ENCODE measurements around the gene RGS3.

GRCh38 chr9:113492343-113493202, 29.0 kb downstream of the RGS3 start:
- no peak for TF ChIP-seq CTCF (IDR thresholded peaks at IDR 0.05)
- TF ChIP-seq POLR2A (IDR thresholded peaks at IDR 0.05) = no peak

Data from thyroid gland (tissue), 4 donors.